RWPE1 (cell line): ENCODE data around the gene SYNDIG1.

ENCODE experiments used
- CTCF ChIA-PET: fragments of 350-600 bp; sonication (Branson Sonifier 250); formaldehyde crosslinking; extraction: SDS; loops from one replicate; lab custom pipeline; 2021; lab: Yijun Ruan, JAX
- POLR2A ChIA-PET: fragments of 400-600 bp; formaldehyde crosslinking; extraction: SDS; loops from one replicate; lab custom pipeline; 2020; ENCODE audit warnings: antibody characterized with exemption; ENCODE audit not compliant: low non-redundant PET; lab: Yijun Ruan, JAX
- DNase-seq: peaks from one replicate; pipeline ENCODE4 v3.0.0; 2012; ENCODE audit warnings: low spot score
- H3K27ac ChIP-seq: fragments of 450-650 bp; 2 replicates; pipeline ENCODE4 v1.5.1; 2017
- TF ChIP-seq, protein P1 (sequence below): fragments of 450-650 bp; conservative IDR thresholded peaks from 2 replicates; pipeline ENCODE4 v1.5.1; 2017; ENCODE audit warnings: low read depth, mild to moderate bottlenecking

The SYNDIG1 gene

DNA sequence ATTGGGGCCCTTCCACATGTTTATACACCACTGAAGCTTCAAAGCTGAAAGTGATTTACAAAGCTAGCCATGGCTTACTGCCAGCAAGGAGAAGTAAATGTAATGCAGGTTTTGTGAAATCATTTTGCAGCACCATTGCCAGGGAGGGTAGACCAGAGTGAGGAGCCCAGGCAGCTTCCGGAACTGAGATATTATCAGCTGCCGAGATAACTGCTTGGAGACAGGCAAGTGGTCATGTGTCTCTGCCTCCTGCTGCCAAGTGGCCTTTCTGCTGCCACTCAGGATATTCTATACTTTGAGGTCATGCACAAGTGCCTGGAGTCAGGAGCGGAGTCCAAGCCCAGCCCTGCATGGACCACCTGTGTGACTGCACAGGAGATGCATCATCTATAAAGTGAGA, 160.2 kb downstream of the SYNDIG1 start:
- POLR2A ChIA-PET: no interaction called here
- CTCF ChIA-PET: no interaction called here
- TF ChIP-seq, protein P1, sequence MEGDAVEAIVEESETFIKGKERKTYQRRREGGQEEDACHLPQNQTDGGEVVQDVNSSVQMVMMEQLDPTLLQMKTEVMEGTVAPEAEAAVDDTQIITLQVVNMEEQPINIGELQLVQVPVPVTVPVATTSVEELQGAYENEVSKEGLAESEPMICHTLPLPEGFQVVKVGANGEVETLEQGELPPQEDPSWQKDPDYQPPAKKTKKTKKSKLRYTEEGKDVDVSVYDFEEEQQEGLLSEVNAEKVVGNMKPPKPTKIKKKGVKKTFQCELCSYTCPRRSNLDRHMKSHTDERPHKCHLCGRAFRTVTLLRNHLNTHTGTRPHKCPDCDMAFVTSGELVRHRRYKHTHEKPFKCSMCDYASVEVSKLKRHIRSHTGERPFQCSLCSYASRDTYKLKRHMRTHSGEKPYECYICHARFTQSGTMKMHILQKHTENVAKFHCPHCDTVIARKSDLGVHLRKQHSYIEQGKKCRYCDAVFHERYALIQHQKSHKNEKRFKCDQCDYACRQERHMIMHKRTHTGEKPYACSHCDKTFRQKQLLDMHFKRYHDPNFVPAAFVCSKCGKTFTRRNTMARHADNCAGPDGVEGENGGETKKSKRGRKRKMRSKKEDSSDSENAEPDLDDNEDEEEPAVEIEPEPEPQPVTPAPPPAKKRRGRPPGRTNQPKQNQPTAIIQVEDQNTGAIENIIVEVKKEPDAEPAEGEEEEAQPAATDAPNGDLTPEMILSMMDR: no peak
- H3K27ac ChIP-seq: no peak overlapping the region
- no peak for DNase-seq

DNA sequence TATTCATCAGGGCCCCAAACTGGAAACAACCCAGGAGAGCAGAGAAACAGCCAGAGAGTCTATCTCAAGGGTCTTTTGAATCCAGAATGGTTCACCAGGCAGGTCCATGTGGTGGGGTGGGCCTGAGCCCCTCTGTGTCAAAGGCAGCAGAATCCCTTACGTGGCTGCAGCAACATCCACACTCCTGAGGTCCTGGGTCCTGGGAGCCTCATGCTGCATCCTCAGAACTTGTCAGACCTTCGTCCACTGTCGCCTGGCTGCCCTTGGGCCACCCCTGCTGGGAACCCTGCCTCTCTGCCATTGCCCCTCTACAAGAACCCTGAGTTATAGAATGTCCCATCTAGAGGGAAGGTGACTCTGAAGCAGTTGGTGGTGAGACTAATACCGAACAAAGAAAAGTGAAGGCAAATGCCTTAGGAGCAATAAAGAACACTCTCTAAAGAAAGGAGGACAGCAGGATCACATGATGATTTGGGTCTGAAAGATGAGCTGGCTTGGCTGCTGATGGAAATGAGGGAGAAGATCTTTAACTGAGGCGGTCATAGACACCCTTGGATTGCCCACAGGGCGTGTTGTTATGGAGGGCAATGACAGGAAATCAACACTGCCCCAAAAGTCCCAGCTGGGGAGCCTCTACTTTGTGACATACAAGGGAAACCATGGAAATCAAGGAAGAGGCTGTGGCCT, 161.2 kb downstream of the SYNDIG1 start:
- no peak for DNase-seq
- CTCF ChIA-PET: no interaction called here
- H3K27ac ChIP-seq: no peak overlapping the region
- TF ChIP-seq, protein P1: no peak
- POLR2A ChIA-PET: no interaction called here

DNA sequence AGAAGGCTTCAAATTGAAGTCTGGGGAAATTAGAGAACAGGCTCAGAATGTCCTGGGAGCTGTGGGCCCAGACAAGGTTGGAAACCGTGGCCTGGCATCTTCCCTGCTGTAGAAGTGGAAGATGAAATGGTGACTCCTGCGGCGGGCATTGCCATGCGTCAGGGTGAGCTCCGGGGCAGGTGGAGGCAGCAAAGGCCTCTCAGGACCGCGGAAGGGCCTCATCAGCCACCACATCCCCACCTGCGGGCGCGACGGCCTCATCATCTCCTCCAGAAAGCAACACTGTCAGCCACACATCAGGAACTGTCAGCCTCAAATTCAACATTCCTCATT, 161.7 kb downstream of the SYNDIG1 start:
- TF ChIP-seq, protein P1: no peak
- no peak overlapping the region for H3K27ac ChIP-seq
- CTCF ChIA-PET: no interaction called here
- DNase-seq: no peak
- POLR2A ChIA-PET: no interaction called here

DNA sequence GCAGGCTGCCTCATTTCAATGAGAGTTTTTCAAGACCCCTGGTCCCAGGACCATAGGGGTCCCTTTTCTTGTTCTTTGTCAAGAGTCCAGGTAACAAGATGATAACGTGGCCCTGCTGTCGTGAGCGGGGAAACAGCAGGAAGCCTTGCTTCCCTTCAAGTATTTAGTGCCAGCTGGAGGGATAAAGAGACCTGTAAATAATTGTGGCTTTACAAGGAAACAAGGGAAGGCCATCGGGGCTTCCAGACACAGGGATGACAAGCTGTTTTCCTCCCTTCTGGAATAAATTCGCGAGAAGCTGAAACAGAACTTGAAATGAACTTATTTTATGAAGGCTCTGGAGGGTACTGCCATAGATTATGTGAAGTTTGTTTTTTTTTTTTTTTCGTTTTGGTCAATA, 163.2 kb downstream of the SYNDIG1 start:
- H3K27ac ChIP-seq: no peak overlapping the region
- POLR2A ChIA-PET: no interaction called here
- CTCF ChIA-PET: interaction anchor here (0.7 kb wide), 1 partner anchor 9 kb away, joined by 3 read pairs; no protein-coding TSS in a partner anchor
- TF ChIP-seq, protein P1: no peak
- no peak for DNase-seq

DNA sequence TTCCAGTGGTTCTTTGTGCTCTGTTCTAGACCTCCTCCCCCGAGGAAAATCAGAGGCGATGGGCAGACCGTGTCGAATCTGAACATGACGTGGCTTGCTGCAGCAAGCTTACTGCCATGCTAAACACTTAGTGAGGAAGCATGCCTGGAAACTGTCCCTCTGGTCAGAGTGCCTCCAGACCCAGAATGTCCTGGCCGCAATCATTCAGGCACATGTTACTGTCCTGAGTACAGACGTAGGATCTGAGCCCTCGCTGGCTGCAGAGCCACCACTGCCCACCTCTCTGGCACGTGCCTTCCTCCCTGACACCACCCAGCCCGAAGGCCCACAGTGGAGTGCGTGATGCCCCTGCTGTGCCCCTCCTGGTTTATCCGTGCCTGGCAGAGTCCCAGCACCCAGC, 163.6 kb downstream of the SYNDIG1 start:
- no peak overlapping the region for H3K27ac ChIP-seq
- TF ChIP-seq, protein P1: no peak
- CTCF ChIA-PET: interaction anchor here (0.7 kb wide), 1 partner anchor 9 kb away, joined by 3 read pairs; no protein-coding TSS in a partner anchor
- DNase-seq: peak; percentile 11
- POLR2A ChIA-PET: no interaction called here

DNA sequence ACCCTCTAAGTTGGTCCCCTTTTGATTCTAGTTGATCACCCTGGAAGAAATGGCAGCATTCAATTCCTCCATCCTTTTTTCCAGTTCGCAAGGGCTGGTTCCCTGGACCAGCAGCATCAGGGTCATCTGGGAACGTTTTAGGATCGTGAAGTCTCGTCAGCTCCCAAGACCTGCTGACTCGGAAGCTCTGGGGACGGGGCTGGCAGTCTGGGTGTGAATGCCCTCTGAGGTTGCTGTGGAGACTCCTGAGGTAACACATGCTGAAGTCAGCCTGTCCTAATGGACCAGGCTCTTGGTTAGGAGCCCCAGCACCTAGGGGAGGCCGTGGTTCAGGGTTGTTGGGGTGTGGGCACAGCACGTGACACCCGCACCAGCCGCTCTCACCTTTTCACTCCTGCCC, 164.1 kb downstream of the SYNDIG1 start:
- TF ChIP-seq, protein P1: no peak
- no peak overlapping the region for H3K27ac ChIP-seq
- no peak for DNase-seq
- CTCF ChIA-PET: interaction anchor here (0.7 kb wide), 1 partner anchor 10 kb away, joined by 3 read pairs; no protein-coding TSS in a partner anchor
- POLR2A ChIA-PET: no interaction called here
